Spleen (tissue), 11 donors: ENCODE results near the gene BMF. TPM values are rescaled to one million over a fixed set of nuclear protein-coding genes. Genes with fewer than 3 reads are reported as not detected.

ENCODE experiments used
- DNase-seq: peaks from one replicate; pipeline ENCODE4 v3.0.0-alpha.2; 2020
- H3K27ac ChIP-seq, 8 donors: fragments of 200-600 bp; sonication (generic) in 7 of 8; 1 replicate in 4 of 8; 2 replicates in 4 of 8; pipeline versions ENCODE4 v1.5.0 to v1.8.0; 2016 to 2021; ENCODE audit warnings: inconsistent platforms in 4 of 8, mild to moderate bottlenecking in 4 of 8, moderate library complexity in 1 of 8
- H3K27me3 ChIP-seq, 7 donors: fragments of 200-600 bp; sonication (generic) in 6 of 7; replicated peaks in 1 of 7; 1 replicate in 4 of 7; 2 replicates in 3 of 7; pipeline versions ENCODE4 v1.5.0 to v1.8.0; 2016 to 2021; ENCODE audit warnings: inconsistent platforms in 3 of 7, mild to moderate bottlenecking in 1 of 7
- H3K36me3 ChIP-seq, 6 donors: fragments of 200-600 bp; sonication (generic) in 5 of 6; 1 replicate in 4 of 6; 2 replicates in 2 of 6; pipeline versions ENCODE4 v1.5.0 to v1.8.0; 2016 to 2021; ENCODE audit warnings: inconsistent platforms in 2 of 6
- H3K4me1 ChIP-seq, 6 donors: fragments of 200-600 bp; sonication (generic) in 5 of 6; 1 replicate in 3 of 6; 2 replicates in 3 of 6; pipeline versions ENCODE4 v1.5.0 to v1.8.0; 2016 to 2021; ENCODE audit warnings: inconsistent platforms in 3 of 6
- H3K4me3 ChIP-seq, 8 donors: fragments of 200-600 bp; sonication (generic) in 7 of 8; 1 replicate in 4 of 8; 2 replicates in 4 of 8; pipeline versions ENCODE4 v1.5.0 to v1.8.0; 2016 to 2021; ENCODE audit warnings: inconsistent platforms in 4 of 8, mild to moderate bottlenecking in 4 of 8, moderate library complexity in 2 of 8
- H3K9me3 ChIP-seq, 8 donors: fragments of 200-600 bp; sonication (generic) in 7 of 8; 1 replicate in 4 of 8; 2 replicates in 4 of 8; pipeline versions ENCODE4 v1.5.0 to v1.8.0; 2016 to 2021; ENCODE audit warnings: inconsistent platforms in 4 of 8
- POLR2A ChIP-seq, 3 donors: fragments of 450-650 bp; IDR thresholded peaks; one replicate each; pipeline ENCODE4 v1.5.1; 2017; ENCODE audit warnings: antibody characterized with exemption in 3 of 3, mild to moderate bottlenecking in 1 of 3
- POLR2AphosphoS5 ChIP-seq, 3 donors: sonication (generic); formaldehyde crosslinking; IDR thresholded peaks; one replicate each; pipeline ENCODE4 v1.5.1; 2017; ENCODE audit warnings: antibody characterized with exemption in 3 of 3
- WGBS, 5 donors: extraction: QIAGEN DNeasy Blood & Tissue Kit in 3 of 5; methylation state at CpG; one replicate each; pipeline versions ENCODE4 v1.1.5 to v1.1.7; 2013 to 2018; 5-methylcytosine and 5-hydroxymethylcytosine counted together
- intact Hi-C: fragments of 100-400 bp; cut with DNase I; formaldehyde crosslinking; loops from one replicate; pipeline ENCODE4 v1.15.0; 2023; ENCODE audit warnings: low total_unique reads
- polyA plus RNA-seq, 3 donors: library from polyadenylated mRNA; stranded (reverse); fragments of 200-250 nt; gene quantifications; one replicate each; pipeline ENCODE4 v1.2.1, GENCODE V29; 2013
- total RNA-seq, 7 donors: library from RNA; depleted of rRNA in 3 of 7; stranded (reverse); fragments of >200 nt in 3 of 7; fragmentation: NEBNext Ultra II Directional in 4 of 7; extraction: Animal tissue kit (Norgen Biotek cat#: 25700) in 4 of 7; gene quantifications; one replicate each; pipeline versions ENCODE4 v1.1.0 to v1.2.1, GENCODE V29; 2016 to 2021
- TF ChIP-seq, protein P1 (sequence below), 11 experiments: fragments of 200-600 bp in 7 of 11; fragments of 450-650 bp in 4 of 11; sonication (generic) in 4 of 11; IDR thresholded peaks in 8 of 11; conservative IDR thresholded peaks in 3 of 11; 1 replicate in 7 of 11; 2 replicates in 4 of 11; pipeline versions ENCODE4 v1.4.0 to v1.8.0; 2016 to 2021; ENCODE audit warnings: antibody characterized with exemption in 11 of 11, inconsistent platforms in 4 of 11, mild to moderate bottlenecking in 1 of 11
- donor health status: healthy with polysubstance abuse.
- donor health status: DM: no; HTN: no; CAD: no; lungs with moderate emphysema.
- donor health status: DM: no; HTN: no; CAD: no.
- donor health status: Bipolar disorder and iron deficiency.
- donor health status: healthy.
- donor health status: DM: no; HTN: no; CAD: no.
- donor health status: DM: yes; HTN: yes; CAD: no.

BMF gene
- total and polyA plus RNA-seq, 10 donors, result 16.9 to 77.9 (median 33.3) TPM

DNA sequence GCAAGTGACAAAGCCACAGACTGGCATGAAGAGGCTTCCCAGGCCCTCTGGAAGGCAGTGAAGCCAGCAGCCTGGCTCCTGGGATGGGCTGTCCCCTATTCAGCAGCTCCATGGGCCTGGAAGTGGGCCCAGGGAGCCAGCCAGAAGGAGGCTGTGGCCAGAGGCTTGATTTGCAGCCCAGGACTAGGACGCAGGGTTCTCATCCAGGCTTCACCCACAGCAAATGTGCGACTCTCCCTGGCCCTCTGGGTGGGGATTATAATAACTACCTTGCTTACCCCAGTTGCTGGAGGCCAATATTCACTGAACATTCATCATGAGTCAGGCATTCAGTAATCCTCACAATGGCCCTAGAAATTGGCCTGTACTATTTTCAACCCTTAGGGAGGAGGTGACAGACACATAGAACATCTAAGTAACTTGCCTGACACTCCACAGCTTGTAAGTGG lies 45.1 kb downstream of the BMF start:
- Histone ChIP-seq H3K9me3 (no peaks in the 10 kb centered on the region), H3K27ac (peak overlapping the region in 5 of 8 donors; percentile 55 to 76 (median 73)), H3K4me3 (no peak overlapping the region), H3K27me3 (no peaks in the 10 kb centered on the region), H3K36me3 (peaks cover 0 to 11% (median 0%) of the 10 kb centered on the region in 6 donors), H3K4me1 (peaks cover 0 to 29% (median 13%) of the 10 kb centered on the region in 6 donors)
- 92 to 100% (median 97%) methylated on average over 2 of the region's 2 CpGs; no CpG with 5 or more reads in 1 of the 5 donors for WGBS, 5 donors
- DNase-seq, result peak; percentile 66
- intact Hi-C loops, result no loop called here
- TF ChIP-seq, protein P1, sequence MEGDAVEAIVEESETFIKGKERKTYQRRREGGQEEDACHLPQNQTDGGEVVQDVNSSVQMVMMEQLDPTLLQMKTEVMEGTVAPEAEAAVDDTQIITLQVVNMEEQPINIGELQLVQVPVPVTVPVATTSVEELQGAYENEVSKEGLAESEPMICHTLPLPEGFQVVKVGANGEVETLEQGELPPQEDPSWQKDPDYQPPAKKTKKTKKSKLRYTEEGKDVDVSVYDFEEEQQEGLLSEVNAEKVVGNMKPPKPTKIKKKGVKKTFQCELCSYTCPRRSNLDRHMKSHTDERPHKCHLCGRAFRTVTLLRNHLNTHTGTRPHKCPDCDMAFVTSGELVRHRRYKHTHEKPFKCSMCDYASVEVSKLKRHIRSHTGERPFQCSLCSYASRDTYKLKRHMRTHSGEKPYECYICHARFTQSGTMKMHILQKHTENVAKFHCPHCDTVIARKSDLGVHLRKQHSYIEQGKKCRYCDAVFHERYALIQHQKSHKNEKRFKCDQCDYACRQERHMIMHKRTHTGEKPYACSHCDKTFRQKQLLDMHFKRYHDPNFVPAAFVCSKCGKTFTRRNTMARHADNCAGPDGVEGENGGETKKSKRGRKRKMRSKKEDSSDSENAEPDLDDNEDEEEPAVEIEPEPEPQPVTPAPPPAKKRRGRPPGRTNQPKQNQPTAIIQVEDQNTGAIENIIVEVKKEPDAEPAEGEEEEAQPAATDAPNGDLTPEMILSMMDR (IDR thresholded peaks at IDR 0.05 in 8 of 11, conservative IDR thresholded peaks at IDR 0.05 in 3 of 11), result no peak

DNA sequence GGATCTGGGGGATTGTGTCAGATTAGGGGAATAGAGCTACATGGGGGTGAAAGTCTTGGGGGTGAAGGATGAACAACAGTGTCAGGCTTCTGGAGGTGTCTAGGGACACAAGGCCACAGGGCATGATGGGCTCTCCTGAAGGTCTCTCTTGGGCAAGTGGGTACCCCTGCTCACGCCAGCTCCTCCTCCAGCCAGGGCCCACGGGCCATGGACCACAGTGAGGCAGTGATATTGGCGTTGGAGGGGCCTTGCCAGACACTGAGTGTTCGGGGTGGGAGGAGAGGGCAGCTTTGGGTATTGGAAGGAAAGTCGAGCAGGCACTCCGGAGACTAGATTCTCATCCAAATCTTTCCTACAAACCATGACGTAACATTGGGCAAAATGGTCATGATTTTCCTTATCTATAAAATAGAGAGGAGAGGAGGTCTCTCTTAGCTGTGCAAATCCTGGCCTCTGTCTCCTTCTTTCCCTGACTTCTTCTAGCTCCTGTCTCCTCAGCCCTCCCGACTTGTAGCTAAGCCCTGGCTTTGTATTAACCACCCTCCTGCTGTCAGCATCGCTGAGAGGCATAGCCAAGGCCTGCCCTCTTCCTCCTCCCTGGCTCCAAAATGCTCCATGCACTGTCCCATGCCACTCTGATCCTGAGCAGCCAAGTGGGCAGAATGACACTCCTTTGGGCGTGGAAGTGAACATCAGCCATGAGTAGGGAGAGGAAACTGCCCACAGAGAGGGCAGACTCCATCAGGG lies 45.7 kb downstream of the BMF start:
- no peaks in the 10 kb centered on the region for H3K9me3 ChIP-seq
- no peak overlapping the region for H3K4me3 ChIP-seq
- intact Hi-C loops, result no loop called here
- peak overlapping the region in 2 of 8 donors; percentile 73 to 74 for H3K27ac ChIP-seq
- TF ChIP-seq POLR2AphosphoS5 (IDR thresholded peaks at IDR 0.05) (no peak), POLR2A (IDR thresholded peaks at IDR 0.05) (no peak)
- no peaks in the 10 kb centered on the region for H3K27me3 ChIP-seq
- peak; percentile 56 for DNase-seq
- 95 to 98% (median 97%) methylated on average over 10 of the region's 10 CpGs for WGBS, 5 donors
- H3K36me3 ChIP-seq, result peaks cover 0 to 11% (median 0%) of the 10 kb centered on the region in 6 donors
- H3K4me1 ChIP-seq, result peaks cover 0 to 26% (median 8%) of the 10 kb centered on the region in 6 donors

DNA sequence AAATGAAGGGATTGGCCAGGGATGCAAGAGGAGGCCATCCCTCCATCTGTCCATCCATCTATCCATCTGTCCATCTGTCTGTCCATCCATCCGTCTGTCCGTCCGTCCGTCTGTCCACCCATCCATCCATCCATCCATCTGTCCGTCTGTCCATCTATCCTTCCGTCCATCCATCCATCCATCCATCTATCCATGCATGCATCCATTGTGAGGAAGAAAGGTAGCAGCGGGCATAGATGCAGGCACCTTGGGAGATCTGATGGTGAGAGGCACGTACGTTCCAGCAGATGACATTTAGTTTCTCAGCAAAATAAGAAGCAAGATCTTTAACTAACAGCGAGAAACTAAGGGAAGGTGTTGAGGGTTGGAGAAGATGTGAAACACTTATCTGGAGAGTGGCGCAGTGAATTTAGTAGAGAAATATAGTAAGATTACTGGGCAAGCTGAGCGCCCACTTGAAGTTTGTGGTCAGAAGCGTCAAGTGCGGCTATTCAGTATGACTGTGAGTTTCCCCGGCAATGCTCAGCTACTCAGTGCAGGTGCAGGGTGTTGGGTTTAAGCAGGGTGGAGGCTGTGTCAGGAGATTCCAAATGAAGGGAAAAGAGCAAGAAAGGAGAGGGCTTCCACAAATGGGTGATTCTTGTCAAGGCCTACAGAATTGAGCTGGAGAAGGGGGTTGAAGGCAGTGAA lies 47.3 kb downstream of the BMF start:
- WGBS, 5 donors, result 82 to 87% (median 86%) methylated on average over 15 of the region's 15 CpGs

DNA sequence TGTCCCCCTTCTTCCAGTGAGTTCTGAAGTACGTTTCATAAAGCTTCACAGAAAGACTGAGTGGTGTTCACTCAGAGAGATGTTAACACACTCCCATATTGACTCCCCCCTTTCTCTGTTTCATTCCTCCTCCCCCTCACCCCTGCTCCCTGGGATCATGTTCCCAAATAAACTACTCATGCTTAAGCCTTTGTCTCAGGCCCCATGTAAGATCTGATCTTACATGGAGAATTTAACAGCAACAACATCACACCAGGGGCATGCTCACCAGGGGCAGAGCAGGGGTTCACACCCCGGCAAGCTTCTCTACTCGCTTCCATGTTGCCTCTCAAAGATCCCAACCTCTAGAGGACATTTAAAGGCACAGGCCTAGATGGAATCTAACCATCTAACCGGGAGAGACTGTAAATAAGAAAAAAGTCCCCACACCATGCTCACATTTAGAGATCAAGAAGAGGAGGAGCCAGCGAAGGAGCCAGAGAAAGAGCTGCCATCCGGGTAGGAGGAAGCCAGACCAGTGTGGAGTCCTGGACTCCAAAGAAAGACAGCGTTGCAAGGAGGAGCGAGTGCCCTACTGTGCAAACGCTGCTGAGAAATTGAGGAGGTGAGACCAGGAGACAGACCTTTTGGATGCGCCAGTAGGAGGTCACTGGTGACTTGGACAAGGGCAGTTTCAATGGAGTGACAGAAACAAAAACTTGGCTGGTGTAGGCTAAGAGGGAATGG lies 48.3 kb downstream of the BMF start:
- Histone ChIP-seq H3K4me1 (peaks cover 3 to 35% (median 18%) of the 10 kb centered on the region in 6 donors), H3K36me3 (peaks cover 0 to 11% (median 0%) of the 10 kb centered on the region in 6 donors), H3K4me3 (no peak overlapping the region), H3K27ac (no peak overlapping the region), H3K27me3 (no peaks in the 10 kb centered on the region), H3K9me3 (no peaks in the 10 kb centered on the region)
- WGBS, 5 donors, result 88 to 96% (median 91%) methylated on average over 10 of the region's 10 CpGs
- no peak for TF ChIP-seq POLR2A (IDR thresholded peaks at IDR 0.05)
- TF ChIP-seq POLR2AphosphoS5 (IDR thresholded peaks at IDR 0.05), result no peak
- TF ChIP-seq, protein P1 (IDR thresholded peaks at IDR 0.05 in 8 of 11, conservative IDR thresholded peaks at IDR 0.05 in 3 of 11), result no peak
- peak; percentile 34 for DNase-seq
- intact Hi-C loops, result no loop called here

More for the DNA sequence above, 47.3 kb downstream of the BMF start:
- Histone ChIP-seq H3K36me3 (peaks cover 0 to 11% (median 0%) of the 10 kb centered on the region in 6 donors), H3K9me3 (no peaks in the 10 kb centered on the region), H3K4me3 (no peak overlapping the region), H3K27ac (no peak overlapping the region), H3K4me1 (peaks cover 0 to 26% (median 9%) of the 10 kb centered on the region in 6 donors), H3K27me3 (no peaks in the 10 kb centered on the region)
- intact Hi-C loops, result no loop called here
- DNase-seq, result peak; percentile 17
- TF ChIP-seq POLR2A (IDR thresholded peaks at IDR 0.05) (no peak), POLR2AphosphoS5 (IDR thresholded peaks at IDR 0.05) (no peak)
